Measurements from ENCODE around the gene GABRB1.

The GABRB1 gene
- 0 to 0.10 (median 0) reads per million in 18 experiments for total RNA-seq

DNA sequence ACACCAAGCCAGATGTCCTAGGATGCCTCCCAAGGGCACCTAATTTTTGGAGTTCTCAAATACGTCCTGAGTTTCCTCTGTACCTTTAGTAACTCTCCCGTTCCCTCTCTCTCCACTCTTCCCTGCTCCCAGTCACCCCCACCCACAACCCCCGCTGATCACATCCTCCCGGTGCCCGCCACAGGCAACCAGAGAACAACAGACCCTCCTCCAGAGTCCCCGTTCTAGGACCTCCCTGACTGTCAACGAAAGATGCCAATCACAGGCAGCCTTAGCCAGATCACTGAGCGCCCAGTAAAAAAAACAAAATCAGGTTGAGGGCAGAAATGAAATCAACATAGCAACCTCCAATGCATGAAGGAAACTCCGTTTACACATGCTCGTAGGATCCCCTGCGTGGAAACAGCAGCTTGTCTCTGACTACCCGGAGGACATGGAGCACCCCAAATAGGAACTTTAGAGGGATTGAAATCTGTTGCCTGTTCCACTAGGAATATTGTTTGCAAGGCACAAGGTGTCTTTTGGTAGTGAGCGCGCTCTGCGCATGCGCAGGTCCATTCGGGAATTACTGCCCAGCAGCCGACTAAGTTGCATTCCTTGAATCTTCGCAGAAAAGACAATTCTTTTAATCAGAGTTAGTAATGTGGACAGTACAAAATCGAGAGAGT, at the start of gene GABRB1:
GABRB1 (plus strand) TSS at position 557 of the 668 bp plus-strand sequence.
- DNase-seq = no peak

DNA sequence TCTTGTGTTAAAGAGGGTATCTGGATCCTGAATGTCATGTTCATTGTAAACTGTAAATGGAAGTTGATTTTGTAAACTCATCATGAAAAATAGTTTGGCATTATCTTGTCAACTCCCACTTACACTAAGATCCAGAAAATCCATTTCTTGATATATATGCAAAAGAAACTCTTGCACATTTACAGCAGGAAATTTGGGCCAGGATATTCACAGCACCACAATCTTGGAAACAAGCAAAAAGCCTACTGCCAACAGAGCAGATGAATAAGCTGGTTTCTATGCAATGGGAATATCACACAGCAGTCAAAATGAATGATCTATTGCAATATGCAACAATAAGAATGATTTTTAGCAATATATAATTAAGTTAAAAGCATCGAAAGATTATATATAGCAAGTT, 46.6 kb upstream of the GABRB1 start:
- DNase-seq = no peak

DNA sequence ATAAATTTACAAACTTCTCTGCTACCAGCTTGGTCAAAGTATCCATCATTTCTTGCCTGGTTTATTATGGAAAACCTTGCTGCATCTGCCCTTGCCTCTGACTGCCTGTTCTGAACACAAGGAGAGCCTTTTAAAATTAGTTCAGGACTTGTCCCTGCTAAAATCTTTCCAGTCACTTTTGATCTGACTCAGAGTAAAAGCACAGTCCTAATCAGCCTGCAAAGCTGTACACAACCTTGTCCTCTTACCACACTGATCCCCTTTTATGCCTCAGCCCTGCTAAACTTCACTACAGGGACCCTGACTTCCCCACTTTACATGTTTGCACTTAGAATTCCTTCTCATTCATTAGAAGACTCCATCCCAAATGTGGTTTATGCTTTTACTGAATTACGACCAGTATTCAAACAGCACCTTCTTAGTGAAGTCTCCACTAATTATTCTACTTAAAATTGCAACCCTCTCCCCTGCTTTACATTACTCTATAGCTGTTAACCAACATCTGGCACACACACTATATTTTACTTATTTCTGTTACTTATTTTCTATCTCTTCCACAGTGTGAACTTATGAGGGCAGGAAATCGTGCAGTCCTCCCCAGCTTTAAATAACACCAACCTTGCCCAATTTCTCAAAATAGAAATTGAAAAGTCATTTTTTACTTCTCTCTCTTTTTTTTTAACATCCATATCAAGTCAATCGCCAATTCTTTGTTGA, 44.3 kb upstream of the GABRB1 start:
- no peak for DNase-seq

DNA sequence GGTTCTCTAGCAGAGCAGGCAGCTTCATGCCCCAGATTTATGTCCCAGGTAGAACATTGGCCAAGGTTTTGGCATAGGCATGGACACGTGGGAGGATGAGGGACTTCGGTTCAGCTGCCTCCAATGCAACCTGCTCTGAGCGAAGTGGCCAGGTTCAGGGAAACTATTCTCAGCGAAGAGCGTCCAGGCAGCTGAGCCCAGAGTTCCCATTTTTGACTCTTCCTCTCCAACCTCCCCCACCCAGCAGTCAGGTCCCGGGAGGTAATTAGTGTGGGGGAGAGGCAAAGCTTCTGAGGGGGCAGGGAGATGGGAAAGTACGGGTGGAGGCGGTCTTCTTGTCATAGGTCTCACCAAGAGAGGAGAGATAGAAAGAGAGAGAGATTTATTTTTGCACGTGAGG, 39.0 kb upstream of the GABRB1 start:
- no peak for DNase-seq

DNA sequence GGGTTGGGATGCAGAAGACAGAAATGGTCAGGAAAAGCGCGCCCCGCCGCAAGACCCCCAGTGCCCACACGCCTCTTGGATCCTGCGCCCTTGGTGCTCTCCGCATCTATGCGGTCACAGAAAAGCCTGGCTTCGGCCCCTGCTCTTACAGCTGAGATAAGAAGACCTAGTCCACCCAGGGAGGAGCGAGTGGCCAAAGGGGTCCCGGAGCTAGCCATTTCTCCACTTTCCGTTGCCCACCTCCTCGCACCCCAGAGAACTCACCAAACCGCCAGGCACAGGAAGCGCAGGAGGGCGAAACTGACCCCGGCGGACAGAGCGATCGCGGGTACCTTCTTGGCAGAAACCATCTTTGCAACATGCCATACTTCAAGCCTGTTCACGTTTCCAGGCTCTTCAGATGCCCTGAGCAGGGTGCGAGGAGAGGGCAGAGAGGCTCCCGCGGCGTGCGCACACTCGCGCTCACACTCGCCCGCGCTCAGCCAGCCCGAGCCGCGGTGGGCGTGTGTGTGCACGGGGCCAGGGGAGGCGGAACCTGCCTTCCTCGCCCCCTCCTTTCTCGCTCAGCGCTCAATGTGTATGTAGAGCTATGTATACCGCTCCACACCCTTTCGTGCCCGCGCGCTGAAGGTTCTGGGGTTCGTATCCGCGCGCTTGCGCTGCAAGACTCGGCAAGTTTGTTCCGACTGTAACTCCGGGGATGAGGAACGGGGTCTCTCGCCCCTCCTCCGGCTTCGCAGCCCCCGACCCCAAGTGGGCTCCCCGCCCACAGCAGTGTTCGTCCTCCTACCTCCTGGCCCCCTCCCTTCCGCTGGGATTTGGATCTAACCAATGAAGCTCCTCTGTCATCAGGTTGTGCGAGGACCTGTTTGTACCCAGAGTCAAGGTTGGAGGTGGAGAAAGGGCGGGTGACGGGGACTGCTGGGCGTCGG, 38.0 kb upstream of the GABRB1 start, which contains the start of gene GABRA4:
GABRA4 (minus strand) TSS at position 507 of the 932 bp plus-strand sequence; CDS start at position 350, 157 bp downstream.
- no peak for DNase-seq

DNA sequence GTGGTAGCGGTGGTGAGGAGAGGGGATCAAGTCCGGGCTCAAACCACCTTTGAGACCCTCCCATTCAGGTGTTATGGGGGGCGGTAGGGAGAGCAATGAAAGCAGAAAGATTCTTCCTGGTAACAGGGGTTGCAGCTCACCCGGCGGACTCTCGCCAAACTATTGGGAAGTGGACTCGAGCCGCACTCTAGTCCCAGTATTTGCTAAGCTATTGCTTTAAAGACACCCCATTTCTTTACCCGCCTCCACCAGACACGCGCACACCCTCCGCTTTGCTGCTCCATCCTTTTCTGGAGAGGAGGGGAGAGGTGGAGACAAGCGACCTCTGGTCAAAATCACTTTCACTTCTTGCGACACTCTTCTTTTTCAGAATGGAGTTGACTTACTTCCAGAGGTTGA, 37.4 kb upstream of the GABRB1 start:
- no peak for DNase-seq

DNA sequence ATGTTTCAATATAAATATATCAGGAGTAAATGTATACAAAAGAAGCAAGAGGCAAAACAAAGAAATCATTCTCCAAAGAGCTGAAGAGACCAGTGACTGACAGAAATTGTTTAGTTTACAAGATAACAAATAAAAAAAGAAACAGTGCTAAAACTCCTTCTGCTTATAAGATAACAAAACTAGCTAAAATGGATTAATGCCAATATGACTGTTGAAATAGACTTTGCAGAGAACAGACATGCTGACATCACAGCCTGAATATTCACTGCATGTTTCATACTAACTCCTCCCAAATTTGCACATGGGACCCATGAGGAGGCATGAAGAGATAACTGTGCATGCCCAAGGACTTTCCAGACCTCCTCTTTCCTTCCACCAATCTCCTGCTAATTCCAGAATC, 31.8 kb upstream of the GABRB1 start:
- DNase-seq = no peak

DNA sequence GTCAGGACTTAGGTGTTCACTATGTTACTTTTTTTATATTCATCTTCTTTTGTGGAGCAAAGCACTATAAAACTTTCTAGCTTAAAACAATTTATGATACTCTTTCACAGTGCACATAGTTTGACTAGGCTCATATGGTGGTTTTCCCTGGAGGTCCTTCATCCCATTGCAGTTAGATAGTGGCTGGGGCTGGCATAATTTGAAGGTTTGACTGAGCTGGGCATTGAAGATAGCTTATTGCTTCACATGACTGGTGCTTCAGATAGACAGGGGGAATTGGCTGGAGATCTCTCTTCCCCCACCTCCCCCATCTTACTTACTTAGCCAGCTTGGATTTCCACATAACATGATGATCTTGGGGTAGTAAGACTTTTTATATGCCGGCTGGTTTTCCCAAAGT, 31.0 kb upstream of the GABRB1 start:
- no peak for DNase-seq

DNA sequence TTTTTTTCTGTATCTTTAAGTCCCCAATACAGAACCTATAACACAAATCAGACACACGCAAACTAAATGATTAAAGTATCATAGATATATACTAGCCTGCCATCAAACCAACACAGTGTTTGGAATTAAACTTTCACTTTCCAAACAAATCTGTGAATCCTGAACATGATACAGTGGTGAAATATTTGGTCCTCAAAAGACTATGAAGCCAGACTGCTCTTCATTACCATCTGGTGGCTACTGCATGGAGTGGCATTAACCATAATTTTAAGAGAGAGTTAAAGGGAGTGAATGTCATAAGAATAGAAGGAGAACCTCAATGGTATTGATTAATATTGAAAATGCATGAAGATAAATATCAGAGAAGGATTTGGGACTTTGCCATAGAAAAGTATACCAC, 28.8 kb upstream of the GABRB1 start:
- DNase-seq = no peak

DNA sequence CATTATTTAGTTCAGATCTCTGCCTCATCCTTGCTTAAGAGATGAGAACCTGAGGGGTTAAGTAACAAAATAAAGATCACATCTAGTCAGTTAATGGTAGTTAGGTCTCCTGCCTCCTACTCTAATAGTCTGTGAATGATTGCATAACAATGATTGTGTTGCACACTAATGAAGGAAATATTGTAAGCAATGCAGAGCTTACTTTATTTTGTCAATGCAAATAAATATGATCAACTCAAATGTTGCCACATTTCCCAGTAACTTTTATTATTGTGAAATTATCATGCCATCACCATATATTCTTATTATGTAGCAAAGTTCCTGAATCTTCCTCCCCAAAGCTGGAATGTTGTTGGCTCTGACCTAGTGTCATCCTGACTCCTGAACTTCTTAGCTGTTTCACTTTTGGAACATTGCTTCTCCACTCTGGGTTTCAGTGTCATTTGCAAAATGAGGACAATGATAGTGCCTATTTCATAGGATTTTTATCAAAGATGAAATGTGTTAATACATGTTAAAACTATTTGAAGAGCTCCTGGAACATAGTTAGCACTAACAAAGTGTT, 20.9 kb upstream of the GABRB1 start:
- DNase-seq = no peak

DNA sequence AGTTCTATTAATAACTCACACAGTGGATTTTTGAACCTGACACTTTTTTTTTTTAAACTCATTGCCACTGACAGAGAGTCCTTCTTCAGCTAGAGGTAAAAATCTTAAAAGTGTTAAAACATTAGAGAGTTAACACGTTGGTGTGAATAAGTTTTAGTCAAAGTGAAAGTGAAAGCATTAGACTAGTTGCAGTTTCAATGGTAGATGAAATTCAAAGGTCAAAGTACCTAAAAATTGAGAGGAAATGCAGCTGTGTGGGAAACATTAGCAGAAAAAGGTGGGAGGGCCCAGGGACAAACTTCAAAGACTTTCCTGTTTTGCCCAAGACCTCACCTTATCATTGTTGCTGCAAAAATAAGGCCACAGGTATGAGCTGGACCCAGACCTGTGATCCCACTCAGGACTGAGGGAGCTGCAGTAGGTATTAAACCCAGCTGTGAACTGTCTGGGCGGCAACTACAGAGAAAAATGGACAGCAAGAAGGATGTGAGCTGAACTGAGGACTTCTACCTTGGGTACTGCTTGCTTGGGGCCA, 20.4 kb upstream of the GABRB1 start:
- DNase-seq = no peak

DNA sequence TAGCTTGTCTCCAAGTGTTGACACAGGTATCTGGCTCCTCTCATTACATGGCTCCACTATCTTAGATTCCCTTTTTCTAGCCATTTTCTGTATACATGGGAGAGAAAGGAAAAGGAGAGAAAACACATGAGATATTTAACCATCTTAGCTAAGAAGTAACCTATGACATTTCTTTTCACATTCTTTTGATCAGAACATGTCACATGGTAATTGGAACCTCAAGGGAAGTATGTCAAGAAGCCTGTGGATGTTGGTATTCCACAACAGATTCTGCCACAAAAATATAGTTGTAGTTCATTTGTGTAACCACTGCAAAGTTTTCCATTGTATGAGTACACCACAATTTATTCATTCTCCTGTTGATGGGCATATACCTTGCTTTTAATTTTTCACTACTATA, 18.7 kb upstream of the GABRB1 start:
- no peak for DNase-seq

DNA sequence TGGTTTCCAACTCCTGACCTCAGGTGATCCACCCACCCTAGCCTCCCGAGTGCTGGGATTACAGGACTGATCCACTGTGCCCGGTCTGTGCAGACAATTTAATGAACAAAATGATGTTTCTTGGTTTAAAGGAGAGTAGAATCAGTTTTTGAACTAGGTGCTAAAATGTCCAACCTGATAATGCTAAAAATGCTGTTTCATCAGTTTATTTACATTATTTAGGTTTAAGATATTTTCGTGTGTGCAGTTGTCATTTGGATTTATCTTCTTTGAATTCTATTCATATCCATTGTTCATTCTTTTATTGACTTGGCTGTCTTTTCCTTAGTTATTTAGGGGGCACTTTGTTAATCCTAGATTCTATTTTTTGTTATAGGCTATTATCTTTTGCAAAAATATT, 18.0 kb upstream of the GABRB1 start:
- no peak for DNase-seq

DNA sequence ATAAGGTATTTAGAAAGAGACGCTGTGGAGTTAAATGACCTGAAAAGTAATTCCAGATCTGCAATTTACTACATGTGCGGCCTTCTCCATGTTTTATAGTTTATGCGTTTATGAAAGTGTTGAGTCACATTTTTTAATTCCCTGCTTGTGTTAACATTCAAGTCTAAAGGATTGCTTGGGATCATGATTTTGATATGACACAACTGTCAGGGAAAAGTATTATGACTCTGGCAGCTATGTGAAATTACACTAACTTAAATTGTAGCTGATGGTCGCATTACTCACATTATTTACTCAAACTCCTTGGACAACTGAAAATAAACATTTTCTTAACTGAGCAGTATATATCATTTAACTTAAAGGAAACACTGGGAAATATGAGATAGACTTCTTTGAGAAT, 14.3 kb upstream of the GABRB1 start:
- no peak for DNase-seq

DNA sequence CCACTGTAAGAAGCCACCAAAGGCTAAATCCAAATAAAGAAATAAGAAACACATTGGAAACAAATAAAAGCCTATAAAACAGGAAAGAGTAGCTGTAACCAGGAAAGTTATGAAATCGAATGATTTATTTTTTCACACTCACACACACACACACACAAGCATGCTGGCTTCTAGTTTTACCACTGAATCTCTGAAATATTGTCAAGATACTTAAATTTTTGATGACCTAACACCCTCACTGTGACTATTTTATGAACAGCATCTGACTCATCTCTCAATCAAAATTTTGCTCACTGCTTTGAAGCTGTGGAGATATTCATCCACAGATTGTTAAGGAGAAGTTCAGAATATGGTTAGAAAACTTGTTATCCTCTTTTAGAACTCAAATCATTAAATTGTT, 13.9 kb upstream of the GABRB1 start:
- no peak for DNase-seq

DNA sequence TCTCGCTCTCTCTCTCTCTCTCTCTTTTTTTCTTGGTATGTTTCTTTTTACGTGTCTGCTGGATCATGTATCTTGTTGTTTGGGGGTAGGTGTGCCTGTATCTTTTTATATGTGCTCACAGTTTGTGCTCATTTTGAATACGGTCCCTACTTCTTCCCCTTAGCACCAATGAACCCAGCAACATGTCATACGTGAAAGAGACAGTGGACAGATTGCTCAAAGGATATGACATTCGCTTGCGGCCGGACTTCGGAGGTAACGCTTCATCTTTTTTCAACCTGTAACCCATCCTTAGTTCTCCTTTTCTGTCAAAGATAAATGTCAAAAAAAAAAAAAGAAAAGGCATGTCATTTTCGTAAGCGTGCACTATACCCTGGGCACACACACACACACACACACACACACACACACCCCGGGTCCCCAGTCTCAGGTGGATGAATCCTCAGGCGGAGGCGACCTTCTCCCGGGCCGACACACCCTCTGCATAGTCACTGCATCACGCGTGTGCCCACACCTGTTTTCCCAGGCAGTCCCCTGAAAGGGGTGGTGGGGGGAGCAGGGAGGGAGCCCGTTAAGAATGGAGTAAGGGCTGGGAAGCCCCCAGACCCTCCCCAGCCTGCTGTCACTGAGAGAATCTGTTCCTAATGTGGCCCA, 511 bp downstream of the GABRB1 start:
- DNase-seq = no peak

DNA sequence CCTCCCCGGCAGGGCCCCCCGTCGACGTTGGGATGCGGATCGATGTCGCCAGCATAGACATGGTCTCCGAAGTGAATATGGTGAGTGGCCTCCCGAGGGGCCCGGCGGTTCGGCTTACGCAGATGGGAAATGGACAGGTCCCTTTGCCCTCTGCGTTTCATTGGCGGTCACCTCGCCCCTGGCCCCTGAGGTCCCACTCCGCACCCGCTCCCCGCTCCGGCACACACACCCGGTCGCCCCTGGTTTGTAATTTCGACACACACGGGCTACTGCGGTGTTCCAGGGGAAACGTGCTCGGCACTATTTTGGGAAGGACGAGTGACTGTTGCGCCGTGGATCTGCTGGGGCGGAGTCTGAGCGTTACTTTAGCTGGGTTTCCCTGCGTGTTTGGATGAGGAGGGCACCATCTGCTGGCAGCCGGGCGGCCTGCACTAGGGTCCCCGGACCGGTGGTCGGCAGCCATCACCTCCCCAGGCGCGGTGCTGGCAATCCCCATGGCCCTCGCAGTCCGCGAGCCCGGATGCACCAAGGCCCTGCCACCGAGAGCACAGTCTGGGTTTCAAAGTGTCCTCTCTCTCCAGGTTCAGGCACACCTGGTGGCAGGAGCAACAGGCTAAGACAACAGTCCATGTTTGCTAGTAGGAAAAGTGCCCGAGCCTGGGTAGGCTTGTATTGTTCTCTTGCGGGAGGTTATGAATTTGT, 1.2 kb downstream of the GABRB1 start:
- DNase-seq = peak in 1 of 2 donors; percentile 14

DNA sequence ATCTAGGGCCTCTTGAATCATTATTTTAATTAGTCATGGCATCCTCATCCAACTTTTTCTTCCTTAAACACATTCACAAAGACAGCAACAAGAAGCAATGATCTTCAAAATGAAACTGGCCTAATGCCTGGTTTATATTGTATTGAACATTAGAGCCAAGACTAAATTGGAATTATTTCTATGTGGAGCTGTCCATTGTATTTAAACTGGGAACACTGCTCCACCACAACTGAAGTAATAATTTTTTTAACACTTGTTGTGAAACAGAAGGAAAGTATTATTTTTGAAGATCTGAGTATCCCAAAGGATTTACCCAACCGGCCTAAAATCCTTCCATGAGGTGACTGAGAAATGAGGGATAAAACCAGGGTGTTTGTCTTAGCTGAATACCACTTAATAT, 6.9 kb downstream of the GABRB1 start:
- DNase-seq = no peak

DNA sequence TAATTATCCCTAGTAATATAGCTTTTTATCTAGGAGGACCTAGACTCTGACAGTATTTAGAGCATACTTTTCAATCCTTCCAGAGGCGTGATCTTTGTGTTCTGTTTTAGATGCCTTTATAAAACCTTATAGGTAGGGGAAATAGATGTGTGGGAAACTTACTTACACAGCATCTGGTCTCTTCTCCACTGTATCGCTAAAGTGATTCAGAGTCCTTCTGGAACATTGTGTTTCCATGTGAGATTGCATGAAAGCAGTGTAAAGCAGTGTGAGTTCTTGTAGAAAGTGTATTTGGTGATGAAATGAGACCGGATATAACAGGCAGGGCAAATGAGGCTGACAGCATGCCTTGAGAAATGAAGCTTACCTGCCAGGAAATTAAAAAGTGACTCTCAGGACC, 9.5 kb downstream of the GABRB1 start:
- no peak for DNase-seq

DNA sequence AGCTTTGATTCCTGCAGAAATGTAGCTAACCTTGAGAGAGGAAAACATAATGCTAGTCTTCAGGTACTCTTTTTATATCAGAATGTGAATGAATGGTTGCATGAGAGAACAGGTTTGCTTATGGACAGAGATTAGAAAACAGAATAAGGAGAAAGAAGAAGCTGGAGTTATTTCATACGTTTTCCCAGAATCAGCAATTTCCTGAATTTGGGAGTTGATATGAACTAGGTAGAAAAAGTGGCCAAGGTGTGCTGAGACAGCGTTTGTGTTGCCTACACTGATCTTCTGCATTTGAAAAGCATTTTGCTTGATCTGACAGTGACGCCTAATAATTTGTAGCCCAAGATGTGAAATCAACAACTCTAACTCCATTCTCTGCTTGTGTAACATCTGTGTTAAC, 12.5 kb downstream of the GABRB1 start:
- no peak for DNase-seq

DNA sequence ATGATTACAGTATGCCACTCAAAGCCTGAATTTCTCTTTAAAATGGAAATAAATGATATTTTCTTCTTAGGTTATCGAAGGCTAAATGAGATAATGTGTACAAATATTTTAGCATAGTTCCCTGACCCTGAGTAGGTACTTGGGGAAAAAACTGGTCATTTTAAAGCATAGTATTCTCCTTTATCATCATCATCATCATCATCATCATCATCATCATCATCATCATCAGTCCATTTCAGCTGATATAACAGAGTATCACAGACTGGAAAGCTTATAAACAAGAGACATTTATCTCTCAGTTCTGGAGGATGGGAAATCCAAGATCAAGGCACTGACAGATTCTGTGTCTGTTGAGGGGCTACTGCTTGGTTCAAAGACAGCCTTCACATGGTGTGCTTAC, 13.9 kb downstream of the GABRB1 start:
- DNase-seq = no peak

Measured in inflammatory macrophage (primary cell).